Glutamatergic neuron (in vitro differentiated cells): ENCODE measurements around the gene INHBA. TPM values are rescaled to one million over a fixed set of nuclear protein-coding genes. Genes with fewer than 3 reads are reported as not detected.

Source experiments
- DNase-seq: peaks from one replicate; pipeline ENCODE4 v3.0.0; 2022
- H3K27ac Mint-ChIP-seq: one replicate; pipeline ENCODE4 v1.8.0; 2020; ENCODE audit warnings: mild to moderate bottlenecking, mixed read lengths, inconsistent platforms; ENCODE audit not compliant: unreplicated experiment
- H3K27me3 Mint-ChIP-seq: one replicate; pipeline ENCODE4 v1.8.0; 2020; ENCODE audit warnings: mild to moderate bottlenecking, moderate library complexity, mixed read lengths, inconsistent platforms; ENCODE audit not compliant: unreplicated experiment
- H3K36me3 Mint-ChIP-seq: one replicate; pipeline ENCODE4 v1.8.0; 2020; ENCODE audit warnings: mild to moderate bottlenecking, mixed read lengths, inconsistent platforms; ENCODE audit not compliant: unreplicated experiment
- H3K4me1 Mint-ChIP-seq: one replicate; pipeline ENCODE4 v1.8.0; 2020; ENCODE audit warnings: mild to moderate bottlenecking, low read depth, mixed read lengths, inconsistent platforms; ENCODE audit not compliant: unreplicated experiment
- H3K4me3 Mint-ChIP-seq: one replicate; pipeline ENCODE4 v1.8.0; 2020; ENCODE audit warnings: mild to moderate bottlenecking, mixed read lengths, inconsistent platforms; ENCODE audit not compliant: unreplicated experiment
- H3K9me3 Mint-ChIP-seq: one replicate; pipeline ENCODE4 v1.8.0; 2020; ENCODE audit warnings: mild to moderate bottlenecking, moderate library complexity, mixed read lengths, inconsistent platforms; ENCODE audit not compliant: unreplicated experiment
- CTCF ChIP-seq: fragments of 200-600 bp; sonication (generic); IDR thresholded peaks from one replicate; pipeline ENCODE4 v1.5.0; 2021; ENCODE audit not compliant: partially characterized antibody, unreplicated experiment
- long read RNA-seq: library from polyadenylated mRNA; unstranded; transcript quantifications from one replicate; pipeline ENCODE4 v2.0.0, GENCODE V29; 2020; ENCODE audit not compliant: unreplicated experiment
- total RNA-seq: library from RNA; stranded (reverse); fragmentation: NEBNext Ultra II Directional; extraction: Animal tissue kit (Norgen Biotek cat#: 25700); gene quantifications from one replicate; pipeline ENCODE4 v1.2.1, GENCODE V29; 2021; ENCODE audit not compliant: unreplicated experiment

INHBA gene
- total RNA-seq: not detected
- long read RNA-seq: 0 reads

DNA sequence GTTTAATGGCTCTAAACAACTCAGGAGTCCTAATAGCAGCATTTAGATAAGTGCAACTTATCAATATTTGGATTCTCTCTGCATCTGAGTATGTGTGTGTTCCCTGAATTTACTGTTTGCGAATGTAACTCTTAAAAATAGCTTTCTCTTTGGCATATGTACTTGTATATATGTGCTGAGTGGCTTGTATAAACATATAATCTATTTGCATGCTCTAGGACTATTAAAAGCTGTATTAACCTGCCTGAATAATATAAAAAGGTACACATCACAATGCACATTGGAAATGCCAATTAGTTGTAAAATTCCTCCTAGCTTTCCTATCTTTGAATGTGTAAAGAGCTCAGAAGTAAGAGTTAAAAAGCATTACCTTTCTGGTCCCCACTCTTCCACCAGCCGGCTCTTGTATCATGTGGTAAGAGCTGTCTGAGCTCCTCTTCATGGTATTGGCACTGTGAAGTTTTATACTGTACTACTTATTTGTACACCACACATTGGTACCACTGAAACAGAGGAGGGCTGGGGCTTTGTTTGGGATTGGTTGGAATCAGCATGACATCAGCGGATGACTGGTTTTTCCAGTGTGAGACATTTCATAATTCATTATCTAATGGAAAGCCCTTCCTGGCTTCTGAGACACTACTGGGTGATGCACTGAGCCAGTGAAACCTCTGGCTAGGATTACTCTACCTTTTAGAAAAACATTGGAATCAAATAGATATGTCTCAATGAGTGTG lies at the start of gene INHBA:
TSS of gene INHBA (minus strand) at position 456 of the 737 bp plus-strand sequence. CDS start 2,716 bp downstream, outside the sequence.
- no peak for DNase-seq
- Mint-ChIP-seq H3K27me3 (peaks cover 3% of the 10 kb centered on the region), H3K4me1 (peaks cover 6% of the 10 kb centered on the region), H3K27ac (no peak within 1 kb of the TSS), H3K4me3 (no peak within 1 kb of the TSS), H3K9me3 (peaks cover 2% of the 10 kb centered on the region), H3K36me3 (no peaks in the 10 kb centered on the region)
- no peak for TF ChIP-seq CTCF

GRCh38 chr7:41752615-41753014 lies 49.7 kb upstream of the INHBA start:
- H3K27me3 Mint-ChIP-seq: no peaks in the 10 kb centered on the region
- no peaks in the 10 kb centered on the region for H3K4me1 Mint-ChIP-seq
- TF ChIP-seq CTCF: no peak
- no peak overlapping the region for H3K4me3 Mint-ChIP-seq
- peaks cover 5% of the 10 kb centered on the region for H3K36me3 Mint-ChIP-seq
- no peak for DNase-seq
- H3K9me3 Mint-ChIP-seq: peaks cover 7% of the 10 kb centered on the region
- no peak overlapping the region for H3K27ac Mint-ChIP-seq

- Mint-ChIP-seq H3K27ac (no peak overlapping the region), H3K9me3 (peaks cover 2% of the 10 kb centered on the region), H3K4me3 (no peak overlapping the region), H3K27me3 (no peaks in the 10 kb centered on the region), H3K4me1 (no peaks in the 10 kb centered on the region), H3K36me3 (peaks cover 5% of the 10 kb centered on the region)
- DNase-seq: no peak
- no peak for TF ChIP-seq CTCF
Observed at GRCh38 chr7:41750661-41751540, 48.0 kb upstream of the INHBA start.

DNA sequence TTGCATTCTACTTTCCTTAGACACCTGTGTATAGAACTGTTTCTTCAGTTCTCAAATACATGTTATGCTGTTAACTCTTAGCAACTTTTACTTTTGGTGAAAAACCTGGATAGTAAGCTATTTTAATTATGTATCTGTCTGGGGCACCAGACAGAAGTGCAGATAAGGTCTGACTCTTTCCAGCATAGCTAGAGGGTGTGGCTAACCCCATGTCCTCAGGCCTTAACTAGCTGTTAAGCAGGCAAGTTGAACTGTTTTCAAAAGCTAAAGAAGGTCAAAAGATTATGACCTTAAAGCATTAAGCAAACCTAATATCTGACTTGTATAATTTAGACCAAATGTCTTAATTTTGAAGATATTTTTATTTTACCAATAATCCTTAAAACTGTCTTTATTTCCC lies 45.1 kb upstream of the INHBA start:
- TF ChIP-seq CTCF: no peak
- H3K27me3 Mint-ChIP-seq: no peaks in the 10 kb centered on the region
- DNase-seq: no peak
- peaks cover 6% of the 10 kb centered on the region for H3K36me3 Mint-ChIP-seq
- H3K27ac Mint-ChIP-seq: no peak overlapping the region
- H3K9me3 Mint-ChIP-seq: no peaks in the 10 kb centered on the region
- H3K4me3 Mint-ChIP-seq: no peak overlapping the region
- H3K4me1 Mint-ChIP-seq: no peaks in the 10 kb centered on the region
